ENCODE data around the gene DDI2.

GRCh38 chr1:15571266-15571665 lies 46.0 kb upstream of the DDI2 start:
- no peak for TF ChIP-seq MYC (IDR thresholded peaks at IDR 0.05; ENCODE audit: low read depth, low read length)
- TF ChIP-seq MAX (IDR thresholded peaks at IDR 0.05; ENCODE audit: insufficient read depth, insufficient read length) = no peak
- no peak for TF ChIP-seq GATA2 (IDR thresholded peaks at IDR 0.05; ENCODE audit: insufficient read depth, insufficient read length, low read depth, low read length)
- no peak for TF ChIP-seq CTCF (IDR thresholded peaks at IDR 0.05; ENCODE audit: extremely low read depth in 1 of 2, insufficient read depth in 1 of 2, low read depth in 1 of 2, low read length in 2 of 2)
- TF ChIP-seq POLR2AphosphoS5 (IDR thresholded peaks at IDR 0.05; ENCODE audit: insufficient read depth, low read depth, low read length) = no peak
- TF ChIP-seq POLR2A (IDR thresholded peaks at IDR 0.05; ENCODE audit: low read depth, low read length) = no peak
- no peak for TF ChIP-seq EZH2 (IDR thresholded peaks at IDR 0.05; ENCODE audit: borderline replicate concordance, low read depth, low read length, severe bottlenecking)
- TF ChIP-seq FOS (IDR thresholded peaks at IDR 0.05; ENCODE audit: borderline replicate concordance, insufficient read depth, low read length) = no peak
- no peak for TF ChIP-seq JUN (IDR thresholded peaks at IDR 0.05; ENCODE audit: borderline replicate concordance, insufficient read depth, insufficient read length, low read depth)
